ENCODE results near the gene SCNM1.
"Not testable (repeated sequence)": the region's sequence is repeated elsewhere in the genome, so short reads cannot be mapped to it uniquely, and the experiment has no call there.

The SCNM1 gene

DNA sequence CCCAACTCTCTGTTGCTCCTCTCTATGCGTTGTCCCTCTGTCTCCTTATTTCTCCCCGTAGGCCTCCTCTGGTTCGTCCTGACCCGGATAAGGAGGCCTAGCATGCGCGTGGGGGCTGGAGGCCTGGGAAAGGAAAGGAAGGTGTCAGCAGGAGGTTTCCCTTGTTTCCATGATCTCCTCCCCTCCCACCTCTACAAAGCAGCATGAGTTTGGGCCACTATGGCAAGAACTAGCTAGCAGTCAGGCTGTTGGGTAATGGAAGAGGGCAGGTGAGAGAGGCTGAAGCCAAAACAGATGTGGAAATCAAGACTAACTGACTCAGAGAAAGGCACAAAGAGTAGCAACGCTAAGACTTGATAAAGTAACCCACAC lies 18.8 kb upstream of the SCNM1 start:
- no peak for DNase-seq

DNA sequence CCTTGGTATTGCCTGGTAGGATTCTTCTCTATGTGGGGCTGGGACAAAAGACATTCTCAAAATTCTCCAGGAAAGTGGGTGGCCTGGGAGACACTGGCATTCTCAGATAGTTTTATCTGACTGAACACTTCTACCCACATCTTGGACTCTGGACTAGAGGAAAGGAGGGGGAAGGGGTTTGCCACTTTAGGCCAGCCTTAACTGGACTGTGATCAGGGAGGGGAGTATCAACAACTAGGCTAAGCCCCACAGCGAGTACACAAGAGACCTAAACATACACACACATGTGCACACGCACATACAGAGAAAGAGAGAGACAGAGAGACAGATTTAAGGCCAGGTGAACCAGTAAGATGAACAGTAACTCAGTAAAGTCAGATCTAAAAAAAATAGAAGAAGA lies 18.3 kb upstream of the SCNM1 start:
- DNase-seq = no peak

DNA sequence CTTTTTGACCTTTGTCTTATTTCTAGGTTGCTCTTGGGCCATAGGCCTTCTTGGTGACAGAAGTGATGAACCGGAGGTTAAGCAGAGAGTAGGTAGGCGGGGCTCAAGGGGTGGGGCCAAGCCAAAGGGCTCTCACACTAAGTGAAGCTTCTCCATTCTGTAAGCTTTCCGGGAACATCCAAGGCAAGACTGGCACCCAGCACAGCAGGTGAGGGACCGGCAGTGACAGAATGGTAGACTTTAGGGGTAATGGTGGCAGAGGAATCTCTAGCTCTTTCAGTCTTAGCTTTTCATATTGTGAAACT lies 9.5 kb upstream of the SCNM1 start, which contains the start of gene TNFAIP8L2:
Gene TNFAIP8L2 (plus strand): TSS at position 135 of the 305 bp plus-strand sequence. CDS start 2,049 bp downstream, outside the sequence.
- no peak for DNase-seq

DNA sequence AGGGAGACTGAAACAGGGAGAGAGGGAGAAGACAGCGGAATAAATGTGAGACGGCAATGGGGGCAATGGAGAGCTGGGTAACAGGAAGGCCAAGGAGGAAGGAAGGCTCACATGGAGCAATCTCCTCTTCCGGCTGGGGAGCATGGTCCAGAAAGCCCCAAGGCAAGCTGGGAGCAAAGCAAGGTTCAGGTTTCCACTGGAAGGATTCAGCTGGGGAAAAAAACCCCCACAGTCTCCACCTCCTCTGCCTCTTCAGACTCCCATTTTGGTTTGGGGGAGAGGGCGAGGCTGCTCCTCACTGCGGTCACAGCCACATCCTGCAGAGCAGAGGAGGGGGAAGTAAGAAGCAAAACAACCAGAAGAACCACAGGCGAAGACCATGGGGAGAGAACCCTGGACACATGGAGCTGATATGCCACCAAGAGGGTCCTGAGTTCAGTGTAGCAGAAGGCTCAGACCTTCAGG lies 8.8 kb upstream of the SCNM1 start:
- DNase-seq = no peak

DNA sequence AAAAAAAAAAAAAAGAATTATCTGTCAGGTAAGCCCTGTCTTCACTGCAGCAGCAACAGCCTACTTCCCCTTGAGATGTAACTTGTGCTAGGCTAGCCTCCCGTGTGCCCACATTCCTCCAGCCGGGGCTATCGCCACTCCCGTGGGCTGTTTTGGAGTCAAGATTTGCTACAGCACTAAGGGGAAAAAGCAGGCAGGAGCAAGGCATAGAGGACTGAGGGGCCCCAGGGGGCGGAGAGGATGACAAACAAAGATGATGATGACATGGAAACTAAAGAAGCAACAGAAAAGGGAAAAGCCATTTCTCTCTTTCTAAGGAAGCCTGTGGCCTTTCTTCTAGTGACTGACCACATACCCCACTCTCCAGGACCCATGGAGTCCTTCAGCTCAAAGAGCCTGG lies 7.6 kb upstream of the SCNM1 start:
- DNase-seq = no peak

DNA sequence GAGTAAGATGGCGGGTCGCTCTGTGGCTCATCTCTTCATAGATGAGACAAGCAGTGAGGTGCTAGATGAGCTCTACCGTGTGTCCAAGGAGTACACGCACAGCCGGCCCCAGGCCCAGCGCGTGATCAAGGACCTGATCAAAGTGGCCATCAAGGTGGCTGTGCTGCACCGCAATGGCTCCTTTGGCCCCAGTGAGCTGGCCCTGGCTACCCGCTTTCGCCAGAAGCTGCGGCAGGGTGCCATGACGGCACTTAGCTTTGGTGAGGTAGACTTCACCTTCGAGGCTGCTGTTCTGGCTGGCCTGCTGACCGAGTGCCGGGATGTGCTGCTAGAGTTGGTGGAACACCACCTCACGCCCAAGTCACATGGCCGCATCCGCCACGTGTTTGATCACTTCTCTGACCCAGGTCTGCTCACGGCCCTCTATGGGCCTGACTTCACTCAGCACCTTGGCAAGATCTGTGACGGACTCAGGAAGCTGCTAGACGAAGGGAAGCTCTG lies 7.1 kb upstream of the SCNM1 start:
- no peak for DNase-seq

DNA sequence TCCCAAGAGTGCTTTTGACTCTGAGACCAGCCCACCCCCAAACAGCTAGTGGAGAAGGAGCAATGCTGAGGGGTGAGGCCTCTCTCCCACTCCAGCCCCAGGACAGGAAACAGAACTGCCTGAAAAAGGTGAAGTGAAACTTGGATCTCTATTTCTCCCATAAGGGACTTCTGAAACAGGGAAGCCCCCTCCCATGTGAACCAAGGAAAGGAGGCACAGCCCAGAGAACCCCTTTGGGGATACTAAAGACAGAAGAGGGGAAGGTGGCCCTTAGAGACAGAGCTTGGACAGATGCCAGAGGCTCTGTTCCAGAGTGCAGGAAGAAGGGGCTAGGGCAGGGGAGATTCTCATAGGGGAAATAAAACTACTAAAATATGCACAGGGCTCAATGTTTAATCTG lies 6.6 kb upstream of the SCNM1 start:
- DNase-seq = no peak

DNA sequence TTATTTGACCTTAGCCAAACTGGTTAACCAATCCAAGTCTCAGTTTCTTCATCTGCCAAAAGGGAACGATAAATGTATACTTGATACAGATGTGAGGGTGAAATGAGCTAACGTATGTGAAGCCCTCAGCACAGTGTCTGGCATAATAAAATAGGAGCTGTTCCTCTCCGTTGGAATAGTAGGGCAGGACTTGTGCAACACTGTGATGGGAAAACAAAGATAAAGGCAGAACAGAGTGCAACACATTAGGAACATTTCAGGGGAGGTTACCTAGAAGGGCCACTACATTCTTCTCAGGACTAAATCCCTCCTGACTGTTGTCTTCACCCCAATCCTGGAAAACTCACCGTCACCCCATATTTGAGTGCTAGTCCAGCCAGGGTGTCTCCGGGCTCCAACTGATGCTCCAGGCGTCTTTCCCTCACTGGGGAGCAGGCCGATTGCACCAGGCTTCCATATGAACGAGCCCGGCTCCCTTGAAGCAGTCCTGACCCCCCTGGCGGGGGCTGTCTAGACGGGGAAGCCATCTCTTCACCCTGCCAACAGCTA lies 1.1 kb upstream of the SCNM1 start:
- DNase-seq = no peak

DNA sequence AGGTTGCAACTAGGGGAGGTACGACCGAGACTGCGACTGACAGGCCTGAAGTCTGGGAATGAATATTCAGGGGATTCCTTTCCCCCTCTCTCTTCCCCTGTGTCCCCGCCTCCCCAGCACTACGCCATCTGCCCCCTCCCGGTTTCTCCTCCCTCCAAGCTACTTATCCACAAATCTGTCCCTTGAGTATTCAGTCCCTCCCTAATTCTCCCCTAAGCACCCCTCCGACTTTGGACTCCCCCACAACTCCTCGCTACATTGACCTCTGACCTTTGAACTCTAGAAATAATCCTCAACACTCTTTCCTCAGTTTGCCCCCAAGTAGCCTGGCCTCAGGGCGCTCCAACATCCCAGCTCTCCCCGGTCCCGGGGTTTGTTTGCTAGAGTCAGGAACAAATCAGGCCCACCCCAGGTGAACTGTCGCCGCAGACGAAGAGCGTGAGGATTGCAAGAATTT lies 635 bp upstream of the SCNM1 start:
- DNase-seq = peak; percentile 51

DNA sequence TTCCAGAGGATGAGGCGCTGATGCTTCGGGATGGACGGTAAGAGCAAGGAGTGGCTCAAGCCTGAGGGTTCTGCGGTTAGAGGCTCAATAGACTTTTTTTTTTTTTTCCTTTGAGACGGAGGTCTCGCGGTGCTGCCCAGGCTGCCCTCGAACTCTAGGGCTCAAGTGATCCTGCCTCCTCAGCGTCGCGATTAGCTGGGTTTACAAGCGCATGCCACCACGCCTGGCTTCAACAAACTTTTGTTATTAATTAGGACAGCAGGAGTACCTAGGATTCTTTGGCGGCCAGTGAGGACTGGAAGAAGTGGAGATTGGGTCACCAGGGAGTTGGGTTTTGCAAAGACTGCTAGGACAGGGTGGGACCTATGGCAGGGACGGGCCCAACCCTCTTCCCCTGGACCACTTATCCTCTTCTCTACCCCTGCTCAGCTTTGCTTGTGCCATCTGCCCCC lies 587 bp downstream of the SCNM1 start:
- no peak for DNase-seq

DNA sequence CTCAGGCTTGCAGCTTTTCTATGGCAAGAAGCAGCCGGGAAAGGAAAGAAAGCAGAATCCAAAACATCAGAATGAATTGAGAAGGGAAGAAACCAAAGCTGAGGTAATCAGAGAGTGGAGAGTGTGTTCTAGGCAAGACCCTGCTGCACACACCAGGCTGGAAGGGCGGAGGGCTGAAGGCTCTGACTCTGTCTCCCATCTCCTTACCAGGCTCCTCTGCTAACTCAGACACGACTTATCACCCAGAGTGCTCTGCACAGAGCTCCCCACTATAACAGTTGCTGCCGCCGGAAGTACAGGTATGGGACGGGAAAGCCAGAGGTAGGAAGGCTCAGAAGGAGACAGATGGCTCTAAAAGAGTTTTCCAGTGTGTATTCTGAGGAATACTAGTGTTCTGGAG lies 1.2 kb downstream of the SCNM1 start:
- DNase-seq = no peak

DNA sequence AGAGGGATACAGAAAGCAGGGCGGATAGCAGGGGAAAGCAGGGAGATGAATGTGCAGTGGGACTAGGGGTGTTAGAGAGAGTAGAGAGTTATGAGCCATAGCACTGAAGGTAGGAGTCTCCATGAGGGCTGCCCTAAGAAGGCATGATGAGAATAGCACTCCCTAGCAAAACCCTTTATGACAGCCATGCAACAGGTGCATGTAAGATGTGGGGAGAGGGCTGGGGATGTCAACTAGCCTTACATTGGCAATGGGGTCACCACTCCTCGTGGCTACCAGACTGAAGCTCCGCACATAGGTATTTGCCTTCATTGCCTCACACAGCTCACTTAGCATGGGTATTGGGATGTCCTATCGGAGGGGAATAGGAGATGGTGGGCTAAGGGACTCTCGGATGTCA lies 5.2 kb downstream of the SCNM1 start:
- DNase-seq = no peak

DNA sequence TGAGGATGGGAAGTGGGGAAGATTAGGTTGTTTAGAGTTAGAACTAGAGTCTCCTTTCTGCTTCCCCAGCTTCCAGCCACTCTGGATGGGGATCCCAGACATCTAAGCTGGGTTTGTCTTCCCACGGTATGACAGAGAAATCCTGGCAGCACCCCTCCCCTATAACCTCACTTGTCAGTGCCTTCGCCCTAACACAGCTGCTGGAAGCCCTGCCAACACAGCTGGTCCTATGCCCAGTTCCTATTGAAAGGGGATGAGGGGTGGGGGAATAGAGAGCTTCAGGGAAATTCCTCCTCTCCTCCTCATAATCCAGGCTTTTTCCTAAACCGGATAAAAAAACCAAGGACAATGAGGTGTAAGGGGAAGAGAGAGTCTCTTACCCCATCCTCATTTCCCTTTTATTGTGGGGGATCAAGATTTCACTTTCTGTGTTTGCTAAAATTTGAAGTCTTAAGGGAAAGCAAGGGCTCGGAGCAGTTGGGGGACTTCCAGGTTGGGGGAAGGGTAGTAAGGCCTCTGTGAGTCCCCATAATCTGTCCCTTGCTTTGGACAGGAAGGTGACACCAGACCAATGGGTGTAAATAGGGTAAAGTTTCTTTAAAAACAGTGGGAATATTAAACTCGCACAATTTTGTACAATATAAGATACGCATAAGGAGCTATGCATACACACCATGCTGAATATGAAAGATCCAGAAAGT lies 9.2 kb downstream of the SCNM1 start:
- DNase-seq = no peak

DNA sequence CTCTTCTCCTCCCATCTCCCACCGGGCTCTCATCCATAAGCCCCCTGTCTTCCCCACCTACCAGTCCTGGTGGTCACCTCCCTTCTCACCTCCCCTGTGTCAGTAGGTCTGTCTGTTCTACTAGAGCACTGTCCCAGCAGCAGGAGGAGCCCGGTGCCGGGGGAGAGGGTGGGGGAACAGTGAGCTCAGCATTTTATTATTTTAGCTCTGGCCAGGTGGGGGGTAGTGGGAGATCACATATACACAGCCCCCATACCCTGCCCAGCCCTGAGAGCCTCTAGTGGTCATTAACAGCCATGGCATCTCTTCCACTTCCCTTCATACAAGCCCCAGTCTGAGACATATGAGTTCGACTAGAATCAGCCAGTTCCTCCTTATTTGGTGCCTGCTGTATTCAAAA lies 9.9 kb downstream of the SCNM1 start, which contains the start of gene TMOD4:
Gene TMOD4 (minus strand): TSS at position 119 of the 400 bp plus-strand sequence. CDS start 1,106 bp downstream, outside the sequence.
- peak; percentile 36 for DNase-seq

DNA sequence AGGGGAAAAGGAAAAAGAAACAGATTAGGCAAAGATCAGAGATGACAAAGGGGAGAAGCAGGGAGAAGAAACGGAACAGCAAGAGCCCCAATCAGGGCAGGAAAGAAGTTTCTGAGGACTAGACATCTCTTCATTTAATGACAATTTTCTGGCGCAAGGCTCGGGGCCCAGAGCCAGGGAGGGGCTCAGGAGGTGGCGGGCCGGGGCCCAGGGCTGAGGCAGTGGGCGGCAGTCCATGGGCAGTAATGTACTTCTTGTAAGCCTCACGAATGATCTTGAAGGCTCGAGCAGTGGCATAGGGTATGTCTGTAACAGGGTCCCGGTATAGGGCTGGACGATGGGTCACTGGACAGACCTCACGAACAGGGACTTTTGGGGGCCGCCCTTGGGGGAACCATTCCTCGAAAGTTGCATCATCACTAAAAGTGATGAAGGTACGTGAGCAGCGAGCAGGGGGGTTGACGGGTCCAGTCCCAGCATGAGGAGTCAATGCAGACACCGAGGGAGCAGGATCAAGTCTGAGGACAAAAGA lies 10.6 kb downstream of the SCNM1 start:
- no peak for DNase-seq

DNA sequence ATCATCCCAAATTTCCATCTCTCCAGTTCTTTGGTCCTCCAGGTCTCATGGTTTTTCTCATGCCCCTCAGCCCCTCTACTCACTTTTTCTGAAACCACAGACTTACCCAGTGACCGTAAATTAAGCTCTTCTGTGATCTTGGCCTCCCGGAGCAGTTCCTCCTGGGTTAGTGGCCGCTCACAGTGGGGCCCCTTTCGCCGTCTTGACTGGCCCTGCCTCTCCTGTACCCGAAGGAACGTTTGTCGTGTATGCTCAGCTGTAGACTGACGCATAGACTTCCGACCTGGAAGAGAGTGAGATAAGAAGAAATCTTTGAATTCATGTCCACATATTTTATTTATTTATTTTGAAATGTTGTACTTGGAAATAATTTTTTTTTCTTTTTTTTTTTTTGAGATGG lies 18.3 kb downstream of the SCNM1 start:
- no peak for DNase-seq

DNA sequence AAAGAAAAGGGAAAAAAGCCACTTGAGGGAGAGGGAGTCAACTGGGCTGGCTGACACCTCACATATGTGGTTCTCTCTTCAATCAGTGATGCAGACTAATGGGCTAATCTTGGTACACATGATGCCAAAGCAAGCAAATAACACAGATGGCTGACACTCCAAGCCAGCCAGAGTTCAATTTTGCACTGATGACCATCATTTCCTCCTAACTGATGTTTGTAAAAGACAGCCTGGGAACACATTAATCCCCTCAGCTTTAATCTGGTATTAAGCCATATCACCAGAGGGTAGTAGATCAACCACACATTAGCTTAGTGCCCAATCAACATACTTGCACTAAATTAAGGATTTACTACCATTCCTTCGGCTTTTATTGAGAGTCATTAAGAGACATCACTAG lies 21.3 kb downstream of the SCNM1 start:
- no peak for DNase-seq

DNA sequence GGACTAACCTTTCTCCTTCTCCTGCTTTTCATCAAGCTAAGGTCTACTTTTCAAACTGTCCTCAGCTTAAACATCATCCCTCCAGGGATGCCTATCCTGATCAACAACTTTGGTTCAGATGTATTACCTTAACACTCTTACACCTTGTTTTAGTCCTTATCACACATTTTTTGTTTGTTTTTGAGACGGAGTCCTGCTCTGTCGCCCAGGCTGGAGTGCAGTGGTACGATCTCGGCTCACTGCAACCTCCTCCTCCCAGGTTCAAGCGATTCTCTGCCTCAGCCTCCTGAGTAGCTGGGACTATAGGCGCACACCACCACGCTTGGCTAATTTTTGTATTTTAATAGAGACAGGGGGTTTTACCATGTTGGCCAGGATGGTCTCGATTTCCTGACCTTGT lies 22.7 kb downstream of the SCNM1 start:
- not testable (repeated sequence) for DNase-seq

DNA sequence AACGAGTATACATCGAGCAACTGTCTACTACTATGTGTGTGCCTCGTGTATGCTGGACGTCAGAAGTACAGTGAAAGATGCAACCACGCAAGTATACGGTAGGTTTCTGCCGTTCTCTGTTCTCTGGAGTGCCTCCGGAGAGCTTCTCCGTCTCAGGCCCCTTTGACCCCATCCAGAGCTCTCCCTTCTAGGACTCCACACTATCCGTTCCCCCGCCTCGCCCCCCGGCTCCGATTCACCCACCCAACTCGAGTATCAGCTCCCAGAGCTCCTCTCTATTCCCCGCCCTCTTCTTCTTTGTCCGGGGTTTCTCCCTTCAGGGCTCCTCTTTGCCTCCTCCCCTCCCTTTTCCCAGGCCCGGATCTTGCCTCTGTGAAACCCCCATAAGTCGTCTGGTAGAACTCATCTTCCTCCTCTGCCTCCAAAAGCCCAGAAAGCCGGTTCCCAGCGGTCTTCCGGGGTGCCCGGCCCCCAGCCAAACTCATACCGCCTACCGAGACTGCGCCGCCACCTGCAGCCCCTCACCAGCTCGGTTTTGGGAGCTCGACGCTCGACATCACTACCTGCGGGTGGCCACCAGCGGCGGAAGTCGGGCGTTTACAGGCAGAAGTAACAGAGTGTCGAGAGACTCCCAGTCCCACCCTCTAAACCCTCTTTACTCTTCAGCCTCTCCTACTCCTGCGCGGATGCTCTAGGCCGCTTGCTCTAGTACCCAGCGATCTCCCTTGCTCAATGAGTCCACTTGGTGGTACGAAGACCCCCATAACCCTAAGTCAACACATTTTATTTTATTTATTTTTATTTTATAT lies 23.9 kb downstream of the SCNM1 start, which contains the start of gene VPS72:
Gene VPS72 (minus strand): TSS at position 561 of the 809 bp plus-strand sequence. CDS start 76 bp downstream, at position 485.
- peak; percentile 96 for DNase-seq

DNA sequence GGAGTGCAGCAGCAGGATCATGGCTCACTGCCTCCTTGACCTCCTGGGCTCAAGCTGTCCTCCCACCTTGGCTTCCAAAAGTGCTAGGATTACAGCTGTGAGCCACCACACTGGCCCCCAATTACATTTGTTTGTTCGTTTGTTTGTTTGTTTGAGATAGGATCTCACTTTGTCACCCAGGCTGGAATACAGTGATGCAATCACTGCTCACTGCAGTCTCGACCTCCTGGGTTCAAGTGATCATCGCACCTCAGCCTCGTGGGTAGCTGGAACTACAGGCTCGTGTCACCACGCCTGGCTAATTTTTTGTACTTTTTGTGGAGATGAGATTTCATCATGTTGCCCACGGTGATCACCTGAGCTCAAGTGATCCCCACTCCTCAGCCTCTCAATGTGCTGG lies 26.1 kb downstream of the SCNM1 start:
- no peak for DNase-seq

DNA sequence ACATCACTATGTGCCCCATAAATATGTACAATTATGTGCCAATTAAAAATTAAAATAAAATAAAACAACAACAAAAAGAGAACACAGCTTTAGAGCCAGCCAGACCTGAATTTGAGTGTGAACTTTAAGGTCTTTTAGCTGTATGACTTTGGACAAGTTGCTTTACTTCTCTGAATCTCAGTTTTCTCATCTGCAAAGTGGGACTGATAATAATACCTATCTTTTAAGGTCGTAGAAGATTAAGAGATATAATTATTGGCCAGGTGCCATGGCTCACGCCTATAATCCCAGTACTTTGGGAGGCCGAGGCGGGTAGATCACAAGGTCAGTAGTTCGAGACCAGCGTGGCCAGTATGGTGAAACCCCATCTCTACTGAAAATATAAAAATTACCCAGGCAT lies 27.4 kb downstream of the SCNM1 start:
- no peak for DNase-seq

DNA sequence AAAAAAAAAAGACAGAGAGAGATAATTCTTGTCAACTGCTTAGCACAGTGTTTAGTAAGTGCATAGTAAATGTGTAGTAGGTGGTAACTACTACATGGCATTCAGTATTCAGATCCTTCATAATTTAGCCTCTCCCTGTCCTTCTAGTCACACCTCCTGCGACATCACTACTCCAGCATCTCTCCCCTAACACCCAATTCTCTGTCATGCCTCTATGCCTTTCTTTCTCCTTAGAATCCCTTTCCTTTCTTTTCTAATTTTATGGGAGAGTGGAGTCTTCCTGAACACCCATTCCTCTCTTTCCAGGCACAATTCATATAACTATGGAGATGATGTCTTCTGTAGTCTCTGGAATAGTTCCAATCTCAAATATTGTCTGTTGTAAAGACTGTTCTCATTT lies 27.9 kb downstream of the SCNM1 start:
- no peak for DNase-seq

DNA sequence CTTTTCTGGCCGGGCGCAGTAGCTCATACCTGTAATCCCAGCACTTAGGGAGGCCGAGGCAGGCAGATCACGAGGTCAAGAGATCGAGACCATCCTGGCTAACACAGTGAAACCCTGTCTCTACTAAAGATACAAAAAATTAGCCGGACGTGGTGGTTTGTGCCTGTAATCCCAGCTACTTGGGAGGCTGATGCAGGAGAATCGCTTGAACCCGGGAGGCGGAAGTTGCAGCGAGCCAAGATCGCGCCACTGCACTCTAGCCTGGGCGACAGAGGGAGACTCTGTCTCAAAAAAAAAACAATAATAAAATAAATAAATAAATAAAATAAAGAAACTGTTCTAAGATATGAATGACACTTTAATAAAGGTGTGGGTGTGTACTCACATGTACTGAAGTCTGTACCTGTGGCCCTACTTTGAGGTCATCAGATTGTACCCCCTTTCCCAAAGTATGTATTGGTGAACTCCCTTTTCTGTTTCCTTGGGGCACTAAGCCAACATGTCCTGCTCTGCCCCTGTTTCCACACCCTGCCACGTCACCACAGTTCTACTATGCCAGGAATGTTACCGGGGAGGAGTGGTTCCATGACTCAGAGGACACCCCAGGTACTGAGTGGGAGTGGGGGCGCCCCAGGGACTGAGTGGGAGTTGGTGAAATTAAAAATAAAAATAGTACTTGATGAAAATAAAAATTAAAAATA lies 29.1 kb downstream of the SCNM1 start:
- DNase-seq = not testable (repeated sequence)
